Loucy (cell line): ENCODE data around the gene SHISA6.

Source experiments
- H2AFZ ChIP-seq: fragments of 200-600 bp; sonication (generic); 2 replicates; pipeline ENCODE4 v1.6.0; 2016; ENCODE audit warnings: antibody characterized with exemption, mild to moderate bottlenecking, low read length, moderate library complexity
- H3F3A ChIP-seq: fragments of 200-600 bp; 2 replicates; pipeline ENCODE4 v1.6.0; 2016; ENCODE audit warnings: antibody characterized with exemption, low read depth, mild to moderate bottlenecking
- H3K27me3 ChIP-seq: fragments of 200-600 bp; sonication (generic); 2 replicates; pipeline ENCODE4 v1.6.1; 2014; ENCODE audit warnings: low read length, mild to moderate bottlenecking; ENCODE audit not compliant: insufficient read depth, poor library complexity, severe bottlenecking
- H3K36me3 ChIP-seq: fragments of 200-600 bp; sonication (generic); 2 replicates; pipeline ENCODE4 v1.6.1; 2016; ENCODE audit warnings: low read length; ENCODE audit not compliant: insufficient read depth
- H3K4me1 ChIP-seq: fragments of 200-600 bp; sonication (generic); 2 replicates; pipeline ENCODE4 v1.5.1; 2014; ENCODE audit warnings: low read length, mild to moderate bottlenecking; ENCODE audit not compliant: insufficient read depth, poor library complexity, severe bottlenecking
- H3K4me2 ChIP-seq: fragments of 200-600 bp; sonication (generic); 2 replicates; pipeline ENCODE4 v1.6.0; 2014; ENCODE audit warnings: antibody characterized with exemption, low read length, low read depth, mild to moderate bottlenecking; ENCODE audit not compliant: poor library complexity, severe bottlenecking
- H3K4me3 ChIP-seq: fragments of 200-600 bp; sonication (generic); 2 replicates; pipeline ENCODE4 v1.5.1; 2014; ENCODE audit warnings: low read length, mild to moderate bottlenecking, mixed read lengths; ENCODE audit not compliant: poor library complexity, severe bottlenecking
- H3K79me2 ChIP-seq: fragments of 200-600 bp; sonication (generic); 2 replicates; pipeline ENCODE4 v1.6.1; 2014; ENCODE audit warnings: low read length; ENCODE audit not compliant: insufficient read depth
- H3K9ac ChIP-seq: fragments of 200-600 bp; sonication (generic); 2 replicates; pipeline ENCODE4 v1.6.0; 2014; ENCODE audit warnings: mild to moderate bottlenecking, low read depth, low read length, moderate library complexity; ENCODE audit not compliant: poor library complexity, severe bottlenecking
- H3K9me2 ChIP-seq: fragments of 200-600 bp; sonication (generic); replicated peaks from 2 replicates; pipeline ENCODE4 v1.6.1; 2016; ENCODE audit warnings: low read depth, low read length, mixed read lengths
- H3K9me3 ChIP-seq: fragments of 200-600 bp; sonication (generic); 2 replicates; pipeline ENCODE4 v1.6.1; 2014; ENCODE audit warnings: mild to moderate bottlenecking, antibody characterized with exemption, low read length, low read depth; ENCODE audit not compliant: insufficient read depth
- H4K20me1 ChIP-seq: fragments of 200-600 bp; sonication (generic); 2 replicates; pipeline ENCODE4 v1.6.0; 2014; ENCODE audit warnings: antibody characterized with exemption, low read length, mild to moderate bottlenecking; ENCODE audit not compliant: insufficient read depth, poor library complexity, severe bottlenecking
- EZH2phosphoT487 ChIP-seq: fragments of 200-600 bp; IDR thresholded peaks from 2 replicates; pipeline ENCODE4 v1.6.1; 2018; ENCODE audit warnings: antibody characterized with exemption, mild to moderate bottlenecking, moderate library complexity, borderline replicate concordance
- TF ChIP-seq, protein P1 (sequence below): fragments of 200-600 bp; sonication (generic); conservative IDR thresholded peaks from 2 replicates; pipeline ENCODE4 v1.5.1; 2014; ENCODE audit warnings: mild to moderate bottlenecking, antibody characterized with exemption, low read length

SHISA6 gene

GRCh38 chr17:11279776-11280344, 38.8 kb downstream of the SHISA6 start:
- H3K79me2 ChIP-seq: no peaks in the 10 kb centered on the region
- no peaks in the 10 kb centered on the region for H3F3A ChIP-seq
- H3K36me3 ChIP-seq: no peaks in the 10 kb centered on the region
- no peak overlapping the region for H3K9ac ChIP-seq
- no peaks in the 10 kb centered on the region for H4K20me1 ChIP-seq
- H3K27me3 ChIP-seq: no peaks in the 10 kb centered on the region
- H2AFZ ChIP-seq: no peak overlapping the region
- no peaks in the 10 kb centered on the region for H3K4me1 ChIP-seq
- peaks cover 6% of the 10 kb centered on the region; the same call in 1 of the 2 replicates for H3K9me3 ChIP-seq
- no peaks in the 10 kb centered on the region for H3K9me2 ChIP-seq
- TF ChIP-seq EZH2phosphoT487: no peak
- TF ChIP-seq, protein P1, sequence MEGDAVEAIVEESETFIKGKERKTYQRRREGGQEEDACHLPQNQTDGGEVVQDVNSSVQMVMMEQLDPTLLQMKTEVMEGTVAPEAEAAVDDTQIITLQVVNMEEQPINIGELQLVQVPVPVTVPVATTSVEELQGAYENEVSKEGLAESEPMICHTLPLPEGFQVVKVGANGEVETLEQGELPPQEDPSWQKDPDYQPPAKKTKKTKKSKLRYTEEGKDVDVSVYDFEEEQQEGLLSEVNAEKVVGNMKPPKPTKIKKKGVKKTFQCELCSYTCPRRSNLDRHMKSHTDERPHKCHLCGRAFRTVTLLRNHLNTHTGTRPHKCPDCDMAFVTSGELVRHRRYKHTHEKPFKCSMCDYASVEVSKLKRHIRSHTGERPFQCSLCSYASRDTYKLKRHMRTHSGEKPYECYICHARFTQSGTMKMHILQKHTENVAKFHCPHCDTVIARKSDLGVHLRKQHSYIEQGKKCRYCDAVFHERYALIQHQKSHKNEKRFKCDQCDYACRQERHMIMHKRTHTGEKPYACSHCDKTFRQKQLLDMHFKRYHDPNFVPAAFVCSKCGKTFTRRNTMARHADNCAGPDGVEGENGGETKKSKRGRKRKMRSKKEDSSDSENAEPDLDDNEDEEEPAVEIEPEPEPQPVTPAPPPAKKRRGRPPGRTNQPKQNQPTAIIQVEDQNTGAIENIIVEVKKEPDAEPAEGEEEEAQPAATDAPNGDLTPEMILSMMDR: no peak
- H3K4me2 ChIP-seq: no peak overlapping the region
- H3K4me3 ChIP-seq: no peak overlapping the region

- no peaks in the 10 kb centered on the region for H3K4me1 ChIP-seq
- H3K36me3 ChIP-seq: no peaks in the 10 kb centered on the region
- no peak overlapping the region for H3K4me3 ChIP-seq
- H3K9me3 ChIP-seq: no peaks in the 10 kb centered on the region
- no peak overlapping the region for H3K4me2 ChIP-seq
- H2AFZ ChIP-seq: no peak overlapping the region
- H3F3A ChIP-seq: no peaks in the 10 kb centered on the region
- no peaks in the 10 kb centered on the region for H3K79me2 ChIP-seq
- H3K9me2 ChIP-seq: no peaks in the 10 kb centered on the region
- H4K20me1 ChIP-seq: no peaks in the 10 kb centered on the region
- no peak overlapping the region for H3K9ac ChIP-seq
- TF ChIP-seq, protein P1: no peak
- no peak for TF ChIP-seq EZH2phosphoT487
- H3K27me3 ChIP-seq: no peaks in the 10 kb centered on the region
Observed at GRCh38 chr17:11282586-11282985, 41.6 kb downstream of the SHISA6 start.

DNA sequence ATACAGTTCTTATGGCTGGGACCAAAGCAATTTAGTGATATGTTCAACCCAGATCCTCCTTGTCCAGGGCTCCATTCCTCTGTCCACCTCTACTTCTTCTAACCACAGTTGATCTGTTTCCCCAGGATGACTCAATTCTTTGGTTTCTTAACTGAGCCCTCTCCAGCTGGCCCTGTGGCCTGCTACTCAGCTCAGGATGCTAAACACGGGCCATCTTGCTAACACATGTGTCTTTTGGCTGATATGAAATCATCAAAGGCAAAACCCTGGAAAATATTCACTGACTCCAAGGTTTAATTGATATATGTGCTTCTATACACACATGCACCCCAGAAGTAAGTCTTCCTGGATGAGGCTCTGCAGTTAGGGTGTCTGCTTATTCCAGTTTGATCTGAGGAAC, 43.8 kb downstream of the SHISA6 start:
- H3F3A ChIP-seq: no peaks in the 10 kb centered on the region
- TF ChIP-seq EZH2phosphoT487: no peak
- TF ChIP-seq, protein P1: no peak
- H3K79me2 ChIP-seq: no peaks in the 10 kb centered on the region
- no peaks in the 10 kb centered on the region for H3K4me1 ChIP-seq
- no peak overlapping the region for H3K9ac ChIP-seq
- no peaks in the 10 kb centered on the region for H3K9me3 ChIP-seq
- no peak overlapping the region for H3K4me2 ChIP-seq
- H3K9me2 ChIP-seq: no peaks in the 10 kb centered on the region
- H3K4me3 ChIP-seq: no peak overlapping the region
- no peaks in the 10 kb centered on the region for H3K36me3 ChIP-seq
- H3K27me3 ChIP-seq: no peaks in the 10 kb centered on the region
- no peaks in the 10 kb centered on the region for H4K20me1 ChIP-seq
- H2AFZ ChIP-seq: no peak overlapping the region
